EH (cell line): ENCODE results near the gene CYP27C1.

Source experiments
- DNase-seq: peaks from one replicate; pipeline ENCODE4 v3.0.0-alpha.2; 2015; ENCODE audit warnings: low read depth

CYP27C1 gene

GRCh38 chr2:127150996-127151395, 69.1 kb downstream of the CYP27C1 start:
- no peak for DNase-seq

- DNase-seq = peak; percentile 97
Measured at GRCh38 chr2:127149384-127149783, 70.7 kb downstream of the CYP27C1 start.

GRCh38 chr2:127146820-127147502, 73.1 kb downstream of the CYP27C1 start:
- peak; percentile 82 for DNase-seq

GRCh38 chr2:127146071-127146725, 73.9 kb downstream of the CYP27C1 start:
- no peak for DNase-seq

GRCh38 chr2:127145280-127145895, 74.7 kb downstream of the CYP27C1 start:
- DNase-seq = peak; percentile 74

- peak; percentile 74 for DNase-seq
Measured at GRCh38 chr2:127143841-127144782, 76.0 kb downstream of the CYP27C1 start.

GRCh38 chr2:127142663-127143630, 77.2 kb downstream of the CYP27C1 start:
- DNase-seq = peak; percentile 22

- no peak for DNase-seq
Measured at GRCh38 chr2:127140538-127140937, 79.6 kb downstream of the CYP27C1 start.

GRCh38 chr2:127139766-127140165, 80.3 kb downstream of the CYP27C1 start:
- no peak for DNase-seq

GRCh38 chr2:127138281-127138680, 81.8 kb downstream of the CYP27C1 start:
- no peak for DNase-seq

GRCh38 chr2:127137741-127138140, 82.4 kb downstream of the CYP27C1 start:
- no peak for DNase-seq

GRCh38 chr2:127137225-127137624, 82.9 kb downstream of the CYP27C1 start:
- DNase-seq = no peak

- DNase-seq = no peak
Measured at GRCh38 chr2:127134833-127135830, 85.0 kb downstream of the CYP27C1 start.

GRCh38 chr2:127134235-127134634, 85.9 kb downstream of the CYP27C1 start:
- DNase-seq = no peak
